ENCODE measurements around the gene FAM174B.

DNA sequence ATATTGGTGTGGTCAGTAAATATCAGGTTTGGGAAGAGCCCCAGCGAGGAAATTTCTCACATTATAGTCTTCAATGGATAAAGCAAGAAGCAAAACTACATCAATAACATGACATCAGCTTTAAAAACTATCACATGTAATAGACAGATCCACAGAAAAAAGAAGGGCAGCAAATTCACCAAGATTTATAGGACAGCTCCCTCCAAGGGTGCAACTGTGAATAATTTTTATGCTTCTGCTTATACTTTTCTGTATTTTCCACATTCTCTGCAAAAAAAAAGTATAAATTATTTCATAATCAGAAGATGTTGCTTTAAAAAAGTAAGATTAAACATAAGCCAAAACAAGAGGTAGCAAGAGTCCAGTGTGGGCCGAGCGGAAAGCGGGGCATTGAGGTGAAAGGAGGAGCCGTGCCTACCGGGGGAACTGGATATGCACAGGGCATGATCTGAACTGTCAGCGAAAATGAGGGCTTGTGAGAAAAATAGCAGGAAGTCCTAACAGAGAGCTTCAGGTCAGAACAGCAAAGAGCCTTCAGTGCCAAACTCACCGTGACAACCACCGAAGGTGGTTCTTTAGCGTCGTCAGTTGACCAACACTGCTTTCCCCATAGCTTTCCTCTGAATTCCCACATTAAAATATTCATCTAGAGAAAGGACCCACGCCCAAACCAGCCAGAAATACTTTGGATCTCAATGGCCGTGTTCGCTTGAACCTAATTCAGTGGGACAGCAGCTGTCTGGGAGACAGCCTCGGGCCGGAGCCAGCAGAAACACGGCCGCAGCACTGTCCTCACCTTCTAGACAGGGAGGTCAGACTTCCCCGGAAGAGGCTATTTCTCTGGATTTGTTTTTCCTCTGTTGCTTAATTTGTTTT, 59.8 kb downstream of the FAM174B start:
- TF ChIP-seq, protein P1, sequence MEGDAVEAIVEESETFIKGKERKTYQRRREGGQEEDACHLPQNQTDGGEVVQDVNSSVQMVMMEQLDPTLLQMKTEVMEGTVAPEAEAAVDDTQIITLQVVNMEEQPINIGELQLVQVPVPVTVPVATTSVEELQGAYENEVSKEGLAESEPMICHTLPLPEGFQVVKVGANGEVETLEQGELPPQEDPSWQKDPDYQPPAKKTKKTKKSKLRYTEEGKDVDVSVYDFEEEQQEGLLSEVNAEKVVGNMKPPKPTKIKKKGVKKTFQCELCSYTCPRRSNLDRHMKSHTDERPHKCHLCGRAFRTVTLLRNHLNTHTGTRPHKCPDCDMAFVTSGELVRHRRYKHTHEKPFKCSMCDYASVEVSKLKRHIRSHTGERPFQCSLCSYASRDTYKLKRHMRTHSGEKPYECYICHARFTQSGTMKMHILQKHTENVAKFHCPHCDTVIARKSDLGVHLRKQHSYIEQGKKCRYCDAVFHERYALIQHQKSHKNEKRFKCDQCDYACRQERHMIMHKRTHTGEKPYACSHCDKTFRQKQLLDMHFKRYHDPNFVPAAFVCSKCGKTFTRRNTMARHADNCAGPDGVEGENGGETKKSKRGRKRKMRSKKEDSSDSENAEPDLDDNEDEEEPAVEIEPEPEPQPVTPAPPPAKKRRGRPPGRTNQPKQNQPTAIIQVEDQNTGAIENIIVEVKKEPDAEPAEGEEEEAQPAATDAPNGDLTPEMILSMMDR (IDR thresholded peaks at IDR 0.05), result no peak
- TF ChIP-seq POLR2AphosphoS5 (IDR thresholded peaks at IDR 0.05), result no peak
- TF ChIP-seq POLR2A (IDR thresholded peaks at IDR 0.05), result no peak
- no peak for TF ChIP-seq EP300 (IDR thresholded peaks at IDR 0.05; ENCODE audit: low read depth)
